Measurements from ENCODE around the gene XK. TPM values are rescaled to one million over a fixed set of nuclear protein-coding genes. Genes with fewer than 3 reads are reported as not detected.

Gene XK
- total RNA-seq, 4 donors from 2014 or later, result under 0.01 to 0.22 (median 0.10) TPM

DNA sequence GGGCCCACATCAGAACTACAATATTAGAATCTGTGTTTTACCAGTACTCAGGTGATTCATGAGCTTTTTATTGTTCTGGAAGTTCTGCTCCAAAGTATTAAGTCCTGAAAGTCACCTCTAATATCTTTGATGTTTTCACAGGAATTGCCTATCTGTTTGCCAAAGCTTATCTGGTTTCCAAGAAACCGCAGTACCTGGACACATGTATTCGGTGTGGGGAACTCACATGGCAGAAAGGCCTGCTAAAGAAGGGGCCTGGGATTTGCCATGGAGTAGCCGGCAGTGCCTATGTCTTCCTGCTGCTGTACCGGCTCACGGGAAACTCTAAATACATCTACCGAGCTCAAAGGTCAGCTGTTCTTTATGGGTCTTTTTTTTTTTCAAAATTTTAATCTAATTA is 18.4 kb upstream of the XK start:
- Histone ChIP-seq H3K4me3 (no peak overlapping the region), H3K36me3 (no peaks in the 10 kb centered on the region), H3K4me1 (no peaks in the 10 kb centered on the region), H3K27me3 (no peaks in the 10 kb centered on the region), H3K27ac (no peak overlapping the region), H3K9me3 (no peaks in the 10 kb centered on the region)
- TF ChIP-seq, protein P1, sequence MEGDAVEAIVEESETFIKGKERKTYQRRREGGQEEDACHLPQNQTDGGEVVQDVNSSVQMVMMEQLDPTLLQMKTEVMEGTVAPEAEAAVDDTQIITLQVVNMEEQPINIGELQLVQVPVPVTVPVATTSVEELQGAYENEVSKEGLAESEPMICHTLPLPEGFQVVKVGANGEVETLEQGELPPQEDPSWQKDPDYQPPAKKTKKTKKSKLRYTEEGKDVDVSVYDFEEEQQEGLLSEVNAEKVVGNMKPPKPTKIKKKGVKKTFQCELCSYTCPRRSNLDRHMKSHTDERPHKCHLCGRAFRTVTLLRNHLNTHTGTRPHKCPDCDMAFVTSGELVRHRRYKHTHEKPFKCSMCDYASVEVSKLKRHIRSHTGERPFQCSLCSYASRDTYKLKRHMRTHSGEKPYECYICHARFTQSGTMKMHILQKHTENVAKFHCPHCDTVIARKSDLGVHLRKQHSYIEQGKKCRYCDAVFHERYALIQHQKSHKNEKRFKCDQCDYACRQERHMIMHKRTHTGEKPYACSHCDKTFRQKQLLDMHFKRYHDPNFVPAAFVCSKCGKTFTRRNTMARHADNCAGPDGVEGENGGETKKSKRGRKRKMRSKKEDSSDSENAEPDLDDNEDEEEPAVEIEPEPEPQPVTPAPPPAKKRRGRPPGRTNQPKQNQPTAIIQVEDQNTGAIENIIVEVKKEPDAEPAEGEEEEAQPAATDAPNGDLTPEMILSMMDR (IDR thresholded peaks at IDR 0.05), result no peak
- no peak for TF ChIP-seq POLR2A (IDR thresholded peaks at IDR 0.05)
- TF ChIP-seq EP300 (IDR thresholded peaks at IDR 0.05), result no peak
- no peak for DNase-seq (ENCODE audit: low spot score in 2 of 2)
- 85 to 90% methylated on average over 6 of the region's 6 CpGs for WGBS, 2 donors

DNA sequence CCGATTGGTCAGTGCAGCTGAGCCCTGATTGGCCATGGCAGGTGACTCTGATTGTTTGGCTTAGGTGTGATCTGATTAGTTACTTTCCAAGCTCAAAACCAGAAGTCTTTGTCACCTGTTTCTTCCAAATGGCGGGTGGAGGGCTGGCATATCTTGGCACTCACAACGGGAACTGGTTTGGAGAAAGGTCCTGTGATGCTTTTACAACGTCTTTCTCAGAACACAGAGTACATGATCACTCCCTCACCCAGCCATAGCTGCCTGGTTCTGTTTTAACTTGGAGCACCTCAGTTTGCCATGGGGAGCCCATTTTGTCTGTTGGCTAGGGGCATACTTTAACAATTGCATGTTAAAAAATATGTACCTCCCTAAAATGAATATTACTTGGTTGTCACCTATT is 13.0 kb upstream of the XK start:
- TF ChIP-seq, protein P1 (IDR thresholded peaks at IDR 0.05), result no peak
- TF ChIP-seq EP300 (IDR thresholded peaks at IDR 0.05) (no peak), POLR2A (IDR thresholded peaks at IDR 0.05) (no peak)
- 57 to 88% methylated on average over 4 of the region's 4 CpGs for WGBS, 2 donors
- Histone ChIP-seq H3K27ac (no peak overlapping the region), H3K36me3 (no peaks in the 10 kb centered on the region), H3K4me3 (no peak overlapping the region), H3K9me3 (no peaks in the 10 kb centered on the region), H3K4me1 (no peaks in the 10 kb centered on the region), H3K27me3 (peaks cover 0 to 8% of the 10 kb centered on the region in 2 donors)
- DNase-seq (ENCODE audit: low spot score in 2 of 2), result no peak

DNA sequence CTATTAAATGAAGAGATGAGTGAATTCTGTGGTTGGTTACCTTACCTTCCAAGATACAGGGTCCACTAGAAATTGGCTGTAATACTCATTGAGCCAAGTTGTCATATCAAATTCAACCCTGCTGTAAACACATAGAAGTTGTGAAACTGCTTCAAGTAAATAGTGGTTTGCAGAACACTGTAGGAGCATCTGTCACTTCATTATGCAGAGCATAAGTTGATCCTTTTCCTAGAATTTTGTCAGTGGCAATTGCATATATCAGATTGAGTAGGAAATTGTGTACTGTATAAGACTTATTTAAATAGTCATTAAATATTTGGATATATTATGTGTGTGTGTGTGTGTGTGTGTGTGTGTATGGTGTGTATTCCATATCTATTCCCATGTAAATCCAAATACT is 8.8 kb upstream of the XK start:
- DNase-seq (ENCODE audit: low spot score in 2 of 2), result no peak
- no peaks in the 10 kb centered on the region for H3K4me1 ChIP-seq
- H3K4me3 ChIP-seq, result no peak overlapping the region
- no peaks in the 10 kb centered on the region for H3K9me3 ChIP-seq
- H3K36me3 ChIP-seq, result no peaks in the 10 kb centered on the region
- TF ChIP-seq EP300 (IDR thresholded peaks at IDR 0.05), result no peak
- no peak for TF ChIP-seq POLR2A (IDR thresholded peaks at IDR 0.05)
- TF ChIP-seq, protein P1 (IDR thresholded peaks at IDR 0.05), result no peak
- peaks cover 0 to 8% of the 10 kb centered on the region in 2 donors for H3K27me3 ChIP-seq
- H3K27ac ChIP-seq, result no peak overlapping the region

DNA sequence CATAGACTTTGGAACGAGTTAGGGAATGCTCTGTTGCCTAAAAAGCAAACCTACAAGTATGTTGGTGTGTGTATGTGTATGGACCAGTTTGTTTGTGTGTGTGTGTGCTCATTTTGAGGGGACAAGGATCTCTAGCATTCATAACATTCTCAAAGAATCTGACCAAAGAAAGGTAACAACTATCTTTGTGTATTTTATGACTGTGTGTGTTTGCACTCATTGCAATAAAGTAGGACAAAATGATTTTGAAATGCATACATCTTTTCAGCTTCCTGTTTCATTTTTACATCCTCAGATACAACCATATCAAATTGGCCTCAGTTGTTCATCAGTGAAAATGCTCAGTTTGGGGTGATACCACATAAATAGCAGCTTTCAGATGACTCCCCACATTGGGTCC is 8.3 kb upstream of the XK start:
- TF ChIP-seq, protein P1 (IDR thresholded peaks at IDR 0.05), result no peak
- TF ChIP-seq EP300 (IDR thresholded peaks at IDR 0.05), result no peak
- no peak for TF ChIP-seq POLR2A (IDR thresholded peaks at IDR 0.05)
- no peak overlapping the region for H3K4me3 ChIP-seq
- no peak for DNase-seq (ENCODE audit: low spot score in 2 of 2)
- H3K27me3 ChIP-seq, result peaks cover 0 to 8% of the 10 kb centered on the region in 2 donors
- H3K27ac ChIP-seq, result no peak overlapping the region
- H3K36me3 ChIP-seq, result no peaks in the 10 kb centered on the region
- H3K4me1 ChIP-seq, result no peaks in the 10 kb centered on the region
- H3K9me3 ChIP-seq, result no peaks in the 10 kb centered on the region
- WGBS, 2 donors, result 40 to 100% methylated on average over 1 of the region's 1 CpG

DNA sequence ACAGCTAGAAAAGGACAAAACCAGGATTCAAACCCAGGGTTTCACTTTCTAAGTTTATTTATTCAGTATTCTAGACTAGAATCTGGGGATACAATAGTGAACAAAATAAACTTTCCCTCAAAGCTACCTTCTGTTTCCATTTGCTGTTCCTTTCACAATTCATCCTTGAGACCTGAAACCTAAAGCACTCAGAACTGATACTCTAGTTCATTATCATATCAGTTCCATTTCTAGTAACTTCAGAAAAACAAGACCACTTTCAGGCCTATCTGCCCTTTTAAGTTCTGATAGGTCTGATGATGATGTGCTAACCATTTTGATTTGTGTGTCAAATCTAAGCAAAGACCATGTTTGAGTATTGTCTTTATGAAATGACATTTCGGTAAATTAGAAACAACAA is 7.8 kb upstream of the XK start:
- no peaks in the 10 kb centered on the region for H3K4me1 ChIP-seq
- H3K27me3 ChIP-seq, result peaks cover 0 to 8% of the 10 kb centered on the region in 2 donors
- H3K9me3 ChIP-seq, result no peaks in the 10 kb centered on the region
- no peak overlapping the region for H3K4me3 ChIP-seq
- H3K36me3 ChIP-seq, result no peaks in the 10 kb centered on the region
- no peak for DNase-seq (ENCODE audit: low spot score in 2 of 2)
- 87 to 96% methylated on average over 1 of the region's 1 CpG for WGBS, 2 donors
- TF ChIP-seq, protein P1 (IDR thresholded peaks at IDR 0.05), result no peak
- no peak for TF ChIP-seq EP300 (IDR thresholded peaks at IDR 0.05)
- TF ChIP-seq POLR2A (IDR thresholded peaks at IDR 0.05), result no peak
- no peak overlapping the region for H3K27ac ChIP-seq
